MM.1S (cell line): Measurements from ENCODE around the gene CTNNA2.

Experiments
- CTCF ChIP-seq: fragments of 300-600 bp; sonication (generic); IDR thresholded peaks from 2 replicates; pipeline ENCODE4 v1.5.1; 2016; ENCODE audit warnings: antibody characterized with exemption, low read length, mixed read lengths
- EZH2 ChIP-seq: fragments of 300-600 bp; sonication (generic); optimal IDR thresholded peaks from 2 replicates; pipeline ENCODE3; 2017; ENCODE audit warnings: low read depth, mild to moderate bottlenecking, antibody characterized with exemption, low read length, mixed read lengths
- EZH2phosphoT487 ChIP-seq: fragments of 300-600 bp; sonication (generic); IDR thresholded peaks from 2 replicates; pipeline ENCODE4 v1.6.1; 2018; ENCODE audit warnings: antibody characterized with exemption, low read length

- no peak for TF ChIP-seq CTCF
- TF ChIP-seq EZH2: no peak
- no peak for TF ChIP-seq EZH2phosphoT487
Measured at GRCh38 chr2:80348953-80349352, 836.1 kb downstream of the CTNNA2 start.
